Measurements from ENCODE around the gene ATP2A3.

The ATP2A3 gene

GRCh38 chr17:3887804-3888203 lies 76.4 kb downstream of the ATP2A3 start:
- DNase-seq (ENCODE audit: low read depth in 2 of 2), result no peak
- TF ChIP-seq, protein P1, sequence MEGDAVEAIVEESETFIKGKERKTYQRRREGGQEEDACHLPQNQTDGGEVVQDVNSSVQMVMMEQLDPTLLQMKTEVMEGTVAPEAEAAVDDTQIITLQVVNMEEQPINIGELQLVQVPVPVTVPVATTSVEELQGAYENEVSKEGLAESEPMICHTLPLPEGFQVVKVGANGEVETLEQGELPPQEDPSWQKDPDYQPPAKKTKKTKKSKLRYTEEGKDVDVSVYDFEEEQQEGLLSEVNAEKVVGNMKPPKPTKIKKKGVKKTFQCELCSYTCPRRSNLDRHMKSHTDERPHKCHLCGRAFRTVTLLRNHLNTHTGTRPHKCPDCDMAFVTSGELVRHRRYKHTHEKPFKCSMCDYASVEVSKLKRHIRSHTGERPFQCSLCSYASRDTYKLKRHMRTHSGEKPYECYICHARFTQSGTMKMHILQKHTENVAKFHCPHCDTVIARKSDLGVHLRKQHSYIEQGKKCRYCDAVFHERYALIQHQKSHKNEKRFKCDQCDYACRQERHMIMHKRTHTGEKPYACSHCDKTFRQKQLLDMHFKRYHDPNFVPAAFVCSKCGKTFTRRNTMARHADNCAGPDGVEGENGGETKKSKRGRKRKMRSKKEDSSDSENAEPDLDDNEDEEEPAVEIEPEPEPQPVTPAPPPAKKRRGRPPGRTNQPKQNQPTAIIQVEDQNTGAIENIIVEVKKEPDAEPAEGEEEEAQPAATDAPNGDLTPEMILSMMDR (IDR thresholded peaks at IDR 0.05; ENCODE audit: low read depth, low read length), result no peak
- no peak overlapping the region for H3K4me3 ChIP-seq (replicated peaks in 1 of 2; ENCODE audit: low read depth in 2 of 2, low read length in 2 of 2)

GRCh38 chr17:3887394-3887793 lies 76.8 kb downstream of the ATP2A3 start:
- H3K4me3 ChIP-seq (replicated peaks in 1 of 2; ENCODE audit: low read depth in 2 of 2, low read length in 2 of 2), result no peak overlapping the region
- TF ChIP-seq, protein P1 (IDR thresholded peaks at IDR 0.05; ENCODE audit: low read depth, low read length), result no peak

DNA sequence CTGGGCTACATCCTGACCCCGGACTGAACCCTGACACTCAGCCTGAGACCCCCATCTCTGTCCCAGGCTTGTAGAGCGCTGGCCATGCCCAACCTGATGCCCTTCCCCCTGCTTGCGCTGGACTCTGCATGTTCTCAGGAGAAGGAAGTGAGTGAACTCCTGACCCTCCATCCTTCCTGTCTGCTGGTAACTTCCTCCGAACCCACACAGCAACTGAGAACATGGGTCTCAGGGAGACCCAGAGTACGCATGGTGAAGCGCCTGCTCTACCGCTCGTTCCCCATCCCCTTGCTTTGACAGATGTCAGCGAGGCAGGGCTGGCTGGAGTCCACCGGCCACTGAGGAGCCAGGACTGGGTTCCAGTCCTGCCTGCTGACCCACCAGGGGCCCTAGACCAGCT lies 77.5 kb downstream of the ATP2A3 start:
- DNase-seq (ENCODE audit: low read depth in 2 of 2), result no peak
- TF ChIP-seq, protein P1 (IDR thresholded peaks at IDR 0.05; ENCODE audit: low read depth, low read length), result no peak
- H3K4me3 ChIP-seq (replicated peaks in 1 of 2; ENCODE audit: low read depth in 2 of 2, low read length in 2 of 2), result no peak overlapping the region

More at GRCh38 chr17:3887394-3887793, 76.8 kb downstream of the ATP2A3 start:
- no peak for DNase-seq (ENCODE audit: low read depth in 2 of 2)

DNA sequence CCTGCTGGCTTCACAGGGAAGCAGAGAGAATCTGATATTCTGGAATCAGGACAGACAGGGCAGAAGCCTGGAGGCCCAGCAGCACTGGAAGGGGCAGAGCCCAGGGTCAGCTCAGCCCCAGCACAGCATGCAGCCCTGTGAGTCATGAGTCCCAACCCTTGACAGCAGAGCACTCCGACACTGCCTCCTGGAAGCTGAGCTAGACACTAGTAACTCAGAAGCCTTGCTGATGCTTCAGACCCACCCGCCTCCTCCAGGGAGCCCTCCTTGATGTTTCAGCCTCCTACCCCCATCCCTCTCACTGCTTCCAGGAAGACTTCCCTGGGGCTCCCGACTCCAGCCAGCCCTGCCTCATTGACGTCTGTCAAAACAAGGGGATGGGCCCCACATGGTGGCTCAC lies 78.3 kb downstream of the ATP2A3 start:
- peak; percentile 69 to 76 for DNase-seq (ENCODE audit: low read depth in 2 of 2)
- no peak overlapping the region for H3K4me3 ChIP-seq (replicated peaks in 1 of 2; ENCODE audit: low read depth in 2 of 2, low read length in 2 of 2)
- TF ChIP-seq, protein P1 (IDR thresholded peaks at IDR 0.05; ENCODE audit: low read depth, low read length), result no peak

- DNase-seq (ENCODE audit: low read depth in 2 of 2), result peak in 1 of 2 donors; percentile 60
- TF ChIP-seq, protein P1 (IDR thresholded peaks at IDR 0.05; ENCODE audit: low read depth, low read length), result no peak
- H3K4me3 ChIP-seq (replicated peaks in 1 of 2; ENCODE audit: low read depth in 2 of 2, low read length in 2 of 2), result no peak overlapping the region
Observed at GRCh38 chr17:3885271-3885670, 79.0 kb downstream of the ATP2A3 start.

- DNase-seq (ENCODE audit: low read depth in 2 of 2), result no peak
- TF ChIP-seq, protein P1 (IDR thresholded peaks at IDR 0.05; ENCODE audit: low read depth, low read length), result no peak
- H3K4me3 ChIP-seq (replicated peaks in 1 of 2; ENCODE audit: low read depth in 2 of 2, low read length in 2 of 2), result no peak overlapping the region
Observed at GRCh38 chr17:3884188-3884587, 80.0 kb downstream of the ATP2A3 start.

- TF ChIP-seq, protein P1 (IDR thresholded peaks at IDR 0.05; ENCODE audit: low read depth, low read length), result no peak
- no peak overlapping the region for H3K4me3 ChIP-seq (replicated peaks in 1 of 2; ENCODE audit: low read depth in 2 of 2, low read length in 2 of 2)
- DNase-seq (ENCODE audit: low read depth in 2 of 2), result no peak
Observed at GRCh38 chr17:3882276-3882675, 82.0 kb downstream of the ATP2A3 start.
